ENCODE data around the gene SLC9B2.

- TF ChIP-seq, protein P1, sequence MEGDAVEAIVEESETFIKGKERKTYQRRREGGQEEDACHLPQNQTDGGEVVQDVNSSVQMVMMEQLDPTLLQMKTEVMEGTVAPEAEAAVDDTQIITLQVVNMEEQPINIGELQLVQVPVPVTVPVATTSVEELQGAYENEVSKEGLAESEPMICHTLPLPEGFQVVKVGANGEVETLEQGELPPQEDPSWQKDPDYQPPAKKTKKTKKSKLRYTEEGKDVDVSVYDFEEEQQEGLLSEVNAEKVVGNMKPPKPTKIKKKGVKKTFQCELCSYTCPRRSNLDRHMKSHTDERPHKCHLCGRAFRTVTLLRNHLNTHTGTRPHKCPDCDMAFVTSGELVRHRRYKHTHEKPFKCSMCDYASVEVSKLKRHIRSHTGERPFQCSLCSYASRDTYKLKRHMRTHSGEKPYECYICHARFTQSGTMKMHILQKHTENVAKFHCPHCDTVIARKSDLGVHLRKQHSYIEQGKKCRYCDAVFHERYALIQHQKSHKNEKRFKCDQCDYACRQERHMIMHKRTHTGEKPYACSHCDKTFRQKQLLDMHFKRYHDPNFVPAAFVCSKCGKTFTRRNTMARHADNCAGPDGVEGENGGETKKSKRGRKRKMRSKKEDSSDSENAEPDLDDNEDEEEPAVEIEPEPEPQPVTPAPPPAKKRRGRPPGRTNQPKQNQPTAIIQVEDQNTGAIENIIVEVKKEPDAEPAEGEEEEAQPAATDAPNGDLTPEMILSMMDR (IDR thresholded peaks at IDR 0.05; ENCODE audit: low read length), result no peak
- no peak for TF ChIP-seq EZH2 (IDR thresholded peaks at IDR 0.05; ENCODE audit: borderline replicate concordance, low read length)
These were observed 9.1 kb upstream of the SLC9B2 start for GRCh38 chr4:103085555-103086196.

All from OCI-LY1 (cell line).